NCI-H146 treated with DMSO at 0.1 percent for 48 hours (cell line): ENCODE data around the gene MYCL.
A peak's percentile ranks its signal among the peaks of the same experiment; 100 is the strongest.
"Not testable (repeated sequence)": the region's sequence is repeated elsewhere in the genome, so short reads cannot be mapped to it uniquely, and the experiment has no call there.

Source experiments
- DNase-seq: peaks from one replicate; lab custom pipeline; 2025; ENCODE audit not compliant: unreplicated experiment; lab: John Stamatoyannopoulos, UW

The MYCL gene

GRCh38 chr1:39919545-39919944 lies 17.8 kb upstream of the MYCL start:
- DNase-seq = peak; percentile 27

- DNase-seq = no peak
Measured at GRCh38 chr1:39917825-39918224, 16.1 kb upstream of the MYCL start.

GRCh38 chr1:39915499-39916129 lies 13.9 kb upstream of the MYCL start:
- DNase-seq = no peak

GRCh38 chr1:39913136-39913535 lies 11.4 kb upstream of the MYCL start:
- DNase-seq = not testable (repeated sequence)

- no peak for DNase-seq
Measured at GRCh38 chr1:39910263-39910662, 8.5 kb upstream of the MYCL start.

GRCh38 chr1:39908534-39908933 lies 6.8 kb upstream of the MYCL start:
- DNase-seq = no peak

- DNase-seq = no peak
Measured at GRCh38 chr1:39907528-39908453, 6.1 kb upstream of the MYCL start.

GRCh38 chr1:39905172-39905571 lies 3.5 kb upstream of the MYCL start:
- no peak for DNase-seq

GRCh38 chr1:39902460-39902807 lies 717 bp upstream of the MYCL start:
- no peak for DNase-seq

GRCh38 chr1:39901464-39901713 lies 328 bp downstream of the MYCL start:
- no peak for DNase-seq

GRCh38 chr1:39900662-39901463 lies 854 bp downstream of the MYCL start:
- no peak for DNase-seq

- DNase-seq = no peak
Measured at GRCh38 chr1:39899611-39900538, 1.8 kb downstream of the MYCL start.

- DNase-seq = peak; percentile 18
Measured at GRCh38 chr1:39898648-39899603, 2.8 kb downstream of the MYCL start.

- DNase-seq = no peak
Measured at GRCh38 chr1:39898191-39898590, 3.5 kb downstream of the MYCL start.

- DNase-seq = no peak
Measured at GRCh38 chr1:39896909-39897685, 4.6 kb downstream of the MYCL start.

- no peak for DNase-seq
Measured at GRCh38 chr1:39895731-39896480, 5.8 kb downstream of the MYCL start.

- no peak for DNase-seq
Measured at GRCh38 chr1:39894884-39895495, 6.7 kb downstream of the MYCL start.
